Adipocyte (in vitro differentiated cells): ENCODE measurements around the gene TCF21.

Source experiments
- DNase-seq: peaks from one replicate; pipeline ENCODE4 v3.0.0-alpha.2; 2015; ENCODE audit warnings: low read depth
- H3K27me3 ChIP-seq: replicated peaks from 2 replicates; pipeline ENCODE4 v1.7.0; 2013; ENCODE audit warnings: mild to moderate bottlenecking, low read length, moderate library complexity; ENCODE audit not compliant: control insufficient read depth, insufficient read depth
- H3K36me3 ChIP-seq: 2 replicates; pipeline ENCODE4 v1.7.0; 2013; ENCODE audit warnings: low read length, mild to moderate bottlenecking, moderate library complexity; ENCODE audit not compliant: control insufficient read depth, insufficient read depth, severe bottlenecking
- H3K4me1 ChIP-seq: 2 replicates; pipeline ENCODE4 v1.7.0; 2013; ENCODE audit warnings: mild to moderate bottlenecking, low read length, moderate library complexity; ENCODE audit not compliant: control insufficient read depth, insufficient read depth
- H3K4me3 ChIP-seq: 2 replicates; pipeline ENCODE4 v1.7.0; 2013; ENCODE audit warnings: mild to moderate bottlenecking, low read length, moderate library complexity
- H3K9ac ChIP-seq: 2 replicates; pipeline ENCODE4 v1.7.0; 2013; ENCODE audit warnings: mild to moderate bottlenecking, low read length, moderate library complexity
- H3K9me3 ChIP-seq: 2 replicates; pipeline ENCODE4 v1.7.0; 2013; ENCODE audit warnings: mild to moderate bottlenecking, low read length, moderate library complexity; ENCODE audit not compliant: control insufficient read depth

The TCF21 gene

DNA sequence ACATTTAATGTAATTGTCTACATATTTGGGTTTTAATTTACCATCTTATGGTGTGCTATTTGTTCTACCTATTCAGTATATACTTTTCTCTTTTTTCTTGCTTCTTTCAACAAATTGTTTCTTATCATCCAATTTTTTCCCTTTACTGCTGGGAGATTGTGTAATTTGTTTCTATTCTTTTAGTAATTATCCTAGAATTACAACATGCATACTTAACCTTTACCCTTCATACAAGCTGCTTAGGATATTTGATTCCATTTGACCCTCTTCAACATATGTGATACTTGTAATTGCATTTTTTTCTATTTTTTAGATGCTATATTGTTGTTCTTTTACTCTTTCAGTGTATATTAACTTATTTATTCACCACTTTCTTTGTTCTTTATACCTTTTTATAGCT, 49.0 kb downstream of the TCF21 start:
- Histone ChIP-seq H3K36me3 (no peaks in the 10 kb centered on the region), H3K4me1 (peaks cover 26% of the 10 kb centered on the region), H3K9me3 (no peaks in the 10 kb centered on the region), H3K27me3 (no peaks in the 10 kb centered on the region), H3K4me3 (peak overlapping the region; percentile 11), H3K9ac (peak overlapping the region; percentile 40)
- DNase-seq = peak; percentile 40

DNA sequence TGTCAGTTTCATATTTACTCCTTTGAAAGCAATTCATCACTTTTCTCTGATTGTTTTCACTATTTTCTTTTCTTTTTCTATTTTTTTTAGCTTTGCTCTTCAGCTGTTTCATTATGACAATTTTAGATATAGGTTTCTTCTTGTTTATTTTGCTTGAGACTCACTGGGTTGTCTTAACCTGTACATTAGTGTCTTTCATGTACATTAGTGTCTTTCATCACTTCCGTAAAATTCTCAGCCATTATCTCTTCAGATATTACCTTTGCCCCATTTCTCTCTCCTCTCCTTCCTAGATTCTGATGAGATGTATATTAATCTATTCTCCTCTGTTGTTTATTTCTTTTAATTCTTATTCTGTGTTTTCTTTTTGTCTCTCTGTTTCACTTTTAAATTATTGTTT, 49.6 kb downstream of the TCF21 start:
- Histone ChIP-seq H3K4me3 (no peak overlapping the region), H3K4me1 (peaks cover 26% of the 10 kb centered on the region), H3K27me3 (no peaks in the 10 kb centered on the region), H3K9me3 (no peaks in the 10 kb centered on the region), H3K36me3 (no peaks in the 10 kb centered on the region), H3K9ac (peak overlapping the region; percentile 23)
- DNase-seq = no peak

DNA sequence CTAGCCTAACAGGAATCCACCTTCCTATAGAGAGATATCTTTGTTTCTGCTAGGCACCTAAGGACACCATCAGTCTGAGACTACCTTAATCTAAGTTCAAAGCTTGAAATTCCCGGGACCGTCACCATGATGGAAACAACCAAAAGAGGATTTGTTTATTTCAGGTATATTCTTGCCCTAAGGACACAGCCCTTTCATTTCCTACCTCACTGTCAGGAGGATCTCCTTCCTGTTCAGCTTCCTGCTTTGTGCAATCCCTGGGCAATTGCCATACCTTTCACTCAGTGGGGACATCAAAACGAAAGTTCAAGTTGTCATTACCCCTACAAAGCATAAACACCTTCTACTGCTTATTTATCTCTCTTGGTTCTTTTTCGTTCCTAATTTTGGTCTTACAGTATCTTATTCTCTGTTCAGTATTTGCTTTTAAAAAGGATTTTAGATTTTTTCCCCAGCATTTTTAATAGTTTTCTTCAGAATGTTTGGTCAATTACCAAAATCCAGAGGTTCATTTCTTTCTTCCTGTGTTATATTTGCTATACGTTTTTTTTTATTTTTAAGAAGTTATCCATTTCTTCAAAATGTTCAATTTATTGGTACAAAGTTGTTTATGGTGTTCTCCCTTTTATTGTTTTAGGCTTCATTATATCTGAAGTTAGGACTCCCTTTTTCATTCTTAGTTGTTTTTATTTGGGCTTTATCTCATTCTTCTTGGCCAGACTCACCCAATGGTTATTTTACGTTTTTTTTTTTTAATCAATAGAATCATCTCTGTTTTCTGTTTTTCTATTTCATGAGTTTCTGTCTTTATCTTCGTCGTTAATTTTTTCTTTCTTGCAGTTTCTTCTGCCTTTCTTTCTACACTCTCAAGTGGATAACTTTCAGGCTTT, 51.1 kb downstream of the TCF21 start:
- no peak for DNase-seq
- H3K9me3 ChIP-seq = no peaks in the 10 kb centered on the region
- H3K4me3 ChIP-seq = no peak overlapping the region

More for the DNA sequence above, 51.1 kb downstream of the TCF21 start:
- Histone ChIP-seq H3K27me3 (no peaks in the 10 kb centered on the region), H3K4me1 (peaks cover 26% of the 10 kb centered on the region), H3K36me3 (no peaks in the 10 kb centered on the region), H3K9ac (no peak overlapping the region)
